PC-3 (cell line): ENCODE data around the gene FAM43B.

Source experiments
- EZH2 ChIP-seq: fragments of 300-600 bp; sonication (generic); IDR thresholded peaks from one replicate; pipeline ENCODE4 v1.6.1; 2017; ENCODE audit warnings: antibody characterized with exemption, mild to moderate bottlenecking, low read length; ENCODE audit not compliant: unreplicated experiment
- EZH2phosphoT487 ChIP-seq: fragments of 300-600 bp; sonication (generic); IDR thresholded peaks from 2 replicates; pipeline ENCODE4 v1.6.1; 2018; ENCODE audit warnings: mild to moderate bottlenecking, antibody characterized with exemption, low read length, borderline replicate concordance
- TF ChIP-seq, protein P1 (sequence below): fragments of 300-600 bp; sonication (generic); conservative IDR thresholded peaks from 2 replicates; pipeline ENCODE4 v1.5.1; 2017; ENCODE audit warnings: antibody characterized with exemption, low read depth, mild to moderate bottlenecking, low read length

DNA sequence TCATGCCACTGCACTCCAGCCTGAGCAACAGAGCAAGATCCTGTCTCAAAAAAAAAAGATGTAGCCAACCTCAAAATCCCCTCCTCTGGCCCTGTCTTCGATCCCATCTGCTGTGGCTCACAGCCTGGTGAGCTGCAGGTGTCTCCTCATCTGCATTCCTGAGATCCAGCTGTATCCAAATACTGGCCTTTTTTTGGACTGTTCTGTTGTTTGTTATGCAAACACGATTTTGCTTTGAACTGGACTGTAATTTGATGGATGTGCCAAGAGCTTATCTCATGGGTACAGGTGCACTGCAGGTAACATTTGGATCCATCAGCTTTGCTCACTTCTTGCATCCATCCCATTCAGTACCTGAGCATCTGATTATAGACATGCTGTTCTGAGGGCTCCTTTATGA is 14.1 kb upstream of the FAM43B start:
- TF ChIP-seq, protein P1, sequence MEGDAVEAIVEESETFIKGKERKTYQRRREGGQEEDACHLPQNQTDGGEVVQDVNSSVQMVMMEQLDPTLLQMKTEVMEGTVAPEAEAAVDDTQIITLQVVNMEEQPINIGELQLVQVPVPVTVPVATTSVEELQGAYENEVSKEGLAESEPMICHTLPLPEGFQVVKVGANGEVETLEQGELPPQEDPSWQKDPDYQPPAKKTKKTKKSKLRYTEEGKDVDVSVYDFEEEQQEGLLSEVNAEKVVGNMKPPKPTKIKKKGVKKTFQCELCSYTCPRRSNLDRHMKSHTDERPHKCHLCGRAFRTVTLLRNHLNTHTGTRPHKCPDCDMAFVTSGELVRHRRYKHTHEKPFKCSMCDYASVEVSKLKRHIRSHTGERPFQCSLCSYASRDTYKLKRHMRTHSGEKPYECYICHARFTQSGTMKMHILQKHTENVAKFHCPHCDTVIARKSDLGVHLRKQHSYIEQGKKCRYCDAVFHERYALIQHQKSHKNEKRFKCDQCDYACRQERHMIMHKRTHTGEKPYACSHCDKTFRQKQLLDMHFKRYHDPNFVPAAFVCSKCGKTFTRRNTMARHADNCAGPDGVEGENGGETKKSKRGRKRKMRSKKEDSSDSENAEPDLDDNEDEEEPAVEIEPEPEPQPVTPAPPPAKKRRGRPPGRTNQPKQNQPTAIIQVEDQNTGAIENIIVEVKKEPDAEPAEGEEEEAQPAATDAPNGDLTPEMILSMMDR: no peak
- no peak for TF ChIP-seq EZH2
- no peak for TF ChIP-seq EZH2phosphoT487
